NOMO-1 (cell line): ENCODE measurements around the gene CD151.

Experiments
- DNase-seq, 2 experiments: peaks; one replicate each; lab custom pipeline; 2025; ENCODE audit not compliant: unreplicated experiment in 2 of 2; lab: John Stamatoyannopoulos, UW

Gene CD151

GRCh38 chr11:855330-855674, 22.6 kb downstream of the CD151 start:
- DNase-seq, result no peak

DNA sequence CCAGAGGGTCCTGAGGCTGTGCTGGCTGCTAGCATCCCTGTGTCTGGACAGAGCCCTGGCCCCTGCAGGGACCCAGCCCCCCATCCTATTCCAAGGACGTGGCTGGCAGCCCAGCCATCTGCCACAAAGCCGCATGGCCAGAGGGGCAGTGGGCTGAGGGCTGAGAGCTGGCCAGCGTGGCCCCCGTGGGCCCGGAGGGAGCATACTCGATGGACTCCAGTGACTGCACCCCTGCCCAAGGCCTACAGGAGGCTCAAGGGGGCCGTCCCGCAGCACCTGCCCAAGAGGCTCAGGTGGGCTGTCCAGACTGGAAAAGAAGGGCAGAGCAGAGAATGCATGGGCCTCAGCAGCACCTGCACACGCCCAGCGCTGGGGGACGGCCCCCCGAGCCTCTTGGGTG, 23.0 kb downstream of the CD151 start:
- no peak for DNase-seq

GRCh38 chr11:856397-856796, 23.6 kb downstream of the CD151 start:
- no peak for DNase-seq

GRCh38 chr11:858053-858761, 25.5 kb downstream of the CD151 start:
- DNase-seq, result no peak

- DNase-seq, result no peak
These were observed 26.1 kb downstream of the CD151 start for GRCh38 chr11:858762-859339.

DNA sequence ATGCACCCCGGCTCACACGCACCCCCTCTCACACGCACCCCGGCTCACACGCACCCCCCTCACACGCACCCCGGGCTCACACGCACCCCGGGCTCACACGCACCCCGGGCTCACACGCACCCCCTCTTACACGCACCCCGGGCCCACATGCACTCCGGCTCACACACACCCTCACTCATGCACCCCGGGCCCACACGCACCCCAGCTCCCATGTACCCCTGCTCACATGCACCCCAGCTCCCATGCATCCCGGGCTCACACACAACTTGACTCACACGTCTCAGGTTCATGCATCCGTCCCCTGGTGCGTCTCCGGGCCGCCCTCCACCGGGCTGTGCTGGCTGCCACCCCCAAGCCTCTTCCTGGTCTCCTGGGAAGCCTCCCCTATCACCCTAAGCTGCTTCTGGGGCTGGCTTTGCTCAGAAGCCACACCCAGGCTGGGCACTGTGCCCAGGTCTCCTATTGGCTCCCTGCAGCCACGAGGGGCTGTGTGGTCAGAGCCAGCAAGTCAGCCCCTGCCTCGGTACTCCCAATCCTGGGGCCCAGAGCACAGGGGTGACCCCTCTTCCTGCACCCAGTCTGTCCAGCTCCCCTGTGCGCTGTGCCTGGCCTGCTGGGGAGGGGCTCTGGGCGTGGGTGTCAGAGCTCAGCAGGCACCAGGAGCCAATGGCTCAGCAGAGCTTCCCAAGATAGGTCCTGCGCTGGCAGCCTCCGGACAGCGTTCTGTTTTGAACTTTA, 26.8 kb downstream of the CD151 start:
- no peak for DNase-seq

DNA sequence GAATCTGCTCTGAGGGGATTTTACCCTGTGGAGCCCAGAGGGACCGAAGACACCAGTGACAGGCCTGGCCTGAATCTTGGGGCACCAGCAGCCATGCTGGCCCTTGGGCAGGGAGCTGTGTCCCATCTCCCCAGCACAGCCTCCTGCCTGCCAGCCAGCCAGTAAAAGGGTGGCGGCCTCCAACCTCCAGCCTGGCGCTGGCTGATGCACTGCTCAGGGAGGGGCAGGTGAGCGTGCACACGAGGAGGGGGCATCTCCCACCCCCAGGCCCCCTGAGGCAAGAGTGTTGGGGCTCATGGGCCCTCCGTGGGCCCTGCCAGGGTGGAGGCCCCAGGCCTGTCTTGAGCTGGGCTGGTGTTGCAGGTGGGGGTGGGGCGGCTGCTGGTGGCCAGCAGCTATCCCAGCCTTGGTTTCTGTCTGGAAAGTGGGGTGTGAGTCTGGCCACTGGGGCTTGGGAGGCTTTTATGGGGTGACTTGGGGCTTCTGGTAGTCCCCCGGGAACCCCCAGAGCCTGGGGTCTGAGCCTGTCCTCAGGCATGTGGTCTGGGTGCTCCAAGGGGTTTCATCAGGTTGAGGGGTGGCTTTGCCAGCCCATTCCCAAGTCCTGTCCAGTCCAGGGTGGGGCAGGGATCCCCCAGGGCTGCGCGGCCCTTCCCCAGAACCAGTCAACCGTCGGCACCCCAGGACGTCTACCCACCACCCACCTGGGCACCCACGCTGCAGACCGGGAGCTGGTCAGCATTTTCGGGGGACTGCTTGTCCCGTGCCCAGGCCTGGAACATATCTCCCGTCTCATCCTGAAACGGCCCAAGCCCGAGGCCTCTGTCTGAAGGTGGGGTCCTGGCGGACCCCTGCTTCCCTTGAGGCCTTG, 27.7 kb downstream of the CD151 start:
- DNase-seq, result no peak

DNA sequence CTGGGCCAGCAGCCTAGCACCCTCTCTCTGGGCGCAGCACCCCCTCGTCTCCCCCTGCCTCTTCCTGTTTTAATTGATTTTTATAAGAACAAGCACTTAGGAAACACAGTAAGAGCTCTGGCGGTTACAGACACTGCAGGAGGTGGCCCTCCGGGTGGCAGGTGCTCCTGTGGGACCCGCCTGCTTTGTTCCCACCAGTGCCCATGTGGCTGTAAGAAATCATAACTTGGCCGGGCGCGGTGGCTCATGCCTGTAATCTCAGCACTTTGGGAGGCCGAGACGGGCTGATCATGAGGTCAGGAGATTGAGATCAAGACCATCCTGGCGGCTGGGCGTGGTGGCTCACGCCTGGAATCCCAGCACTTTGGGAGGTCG, 28.3 kb downstream of the CD151 start:
- no peak for DNase-seq

- DNase-seq, result no peak
These were observed 29.4 kb downstream of the CD151 start for GRCh38 chr11:862081-862661.

GRCh38 chr11:862696-863022, 29.9 kb downstream of the CD151 start:
- no peak for DNase-seq

- no peak for DNase-seq
These were observed 30.5 kb downstream of the CD151 start for GRCh38 chr11:863023-863909.

- no peak for DNase-seq
These were observed 31.4 kb downstream of the CD151 start for GRCh38 chr11:863910-864827.

GRCh38 chr11:864898-865297, 32.1 kb downstream of the CD151 start:
- no peak for DNase-seq

DNA sequence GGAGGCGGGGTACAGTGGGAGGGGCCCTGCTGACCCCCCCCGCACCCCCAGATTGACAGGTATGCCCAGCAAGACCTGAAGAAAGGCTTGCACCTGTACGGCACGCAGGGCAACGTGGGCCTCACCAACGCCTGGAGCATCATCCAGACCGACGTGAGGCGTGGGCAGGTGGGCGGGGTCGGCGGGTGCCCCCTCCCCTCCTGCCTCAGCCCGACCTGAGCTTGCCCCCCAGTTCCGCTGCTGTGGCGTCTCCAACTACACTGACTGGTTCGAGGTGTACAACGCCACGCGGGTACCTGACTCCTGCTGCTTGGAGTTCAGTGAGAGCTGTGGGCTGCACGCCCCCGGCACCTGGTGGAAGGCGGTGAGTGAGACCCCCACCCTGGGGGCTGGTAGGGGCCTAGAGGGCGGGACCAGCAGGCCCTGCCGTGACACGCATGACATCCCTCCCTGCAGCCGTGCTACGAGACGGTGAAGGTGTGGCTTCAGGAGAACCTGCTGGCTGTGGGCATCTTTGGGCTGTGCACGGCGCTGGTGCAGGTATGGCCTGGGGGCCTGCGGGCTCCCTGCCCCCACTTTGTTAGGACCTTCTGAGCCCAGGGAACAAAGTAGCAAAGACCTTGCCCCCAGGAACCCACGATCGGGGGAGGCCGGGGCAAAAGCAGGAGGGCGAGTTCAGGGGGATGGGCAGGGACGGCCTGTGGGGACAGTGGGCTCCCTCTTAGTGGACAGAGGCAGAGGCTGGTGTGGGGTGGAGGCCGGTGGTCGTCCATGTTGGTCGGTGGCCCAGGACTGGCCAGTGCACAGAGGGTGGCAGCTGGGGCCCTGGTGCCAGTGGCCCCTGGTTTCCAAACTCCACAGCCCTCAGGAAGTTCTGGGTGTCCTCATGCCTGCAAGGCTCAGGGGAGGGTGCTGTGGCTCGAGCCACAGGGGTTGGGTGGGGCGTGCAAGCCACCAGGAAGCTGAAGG, 33.0 kb downstream of the CD151 start:
- DNase-seq, result no peak

- DNase-seq, result no peak
These were observed 33.7 kb downstream of the CD151 start for GRCh38 chr11:866481-866880.

DNA sequence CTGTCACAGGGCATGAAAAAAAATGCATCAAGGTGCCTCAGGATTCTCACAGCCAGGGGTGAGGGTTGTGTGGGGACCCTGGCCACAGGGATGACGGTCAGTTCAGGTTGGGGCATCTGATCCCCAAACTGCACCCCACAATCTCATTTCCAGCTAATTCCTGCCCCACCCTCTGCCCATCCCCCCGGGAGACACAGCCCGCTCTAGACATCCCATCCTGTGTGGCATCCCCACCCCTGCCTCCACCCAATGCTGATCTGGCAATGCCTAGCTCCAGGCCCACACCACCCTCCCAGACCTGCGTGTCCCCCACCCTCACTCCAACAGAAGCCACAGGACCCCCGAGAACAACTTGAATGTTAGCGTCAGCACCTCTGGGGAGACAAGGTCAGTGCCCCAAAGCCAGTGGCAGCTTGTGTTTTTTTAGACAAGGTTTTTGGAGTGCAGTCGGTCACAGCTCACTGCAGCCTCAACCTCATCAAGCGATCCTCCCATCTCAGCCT, 35.2 kb downstream of the CD151 start:
- no peak for DNase-seq

DNA sequence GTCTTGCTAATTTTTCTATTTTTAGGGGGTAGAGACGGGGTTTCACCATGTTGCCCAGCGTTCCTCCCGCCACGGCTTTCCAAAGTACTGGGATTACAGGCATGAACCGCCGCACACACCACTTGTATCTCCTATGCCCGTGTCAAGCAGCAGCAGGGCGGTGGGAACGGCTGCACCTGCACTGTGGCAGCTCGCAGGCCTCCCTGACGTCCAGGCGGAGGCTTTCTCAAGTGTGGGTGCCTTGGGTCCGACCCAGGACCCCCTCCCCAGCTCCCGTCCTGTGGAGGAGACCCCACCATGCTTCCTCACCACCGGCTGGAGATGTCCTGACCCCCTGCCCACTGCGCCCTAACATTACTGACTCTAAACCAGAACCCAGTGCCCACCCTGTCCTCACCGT, 35.6 kb downstream of the CD151 start:
- no peak for DNase-seq

DNA sequence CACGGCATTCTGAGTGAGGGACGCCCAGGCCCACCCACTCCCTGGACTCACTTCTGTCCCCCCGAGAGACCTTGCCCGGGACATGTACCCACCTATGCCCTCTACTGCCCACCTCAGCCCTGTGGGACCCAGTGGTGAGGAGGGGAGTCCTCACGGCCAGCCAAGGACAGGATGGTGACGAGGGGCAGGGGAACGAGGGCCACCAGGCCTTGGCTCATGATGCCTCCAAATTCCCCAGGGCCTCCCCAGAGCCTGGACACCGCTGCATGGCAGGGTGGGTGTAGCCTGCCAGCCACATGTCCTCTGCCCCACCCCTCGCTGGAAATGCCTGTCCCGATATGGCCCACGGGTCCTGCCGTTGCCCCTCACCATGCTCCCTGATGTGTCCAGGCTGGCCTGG, 36.0 kb downstream of the CD151 start:
- DNase-seq, result no peak
